SK-N-MC (cell line): ENCODE data around the gene SH3PXD2A.
A peak's percentile ranks its signal among the peaks of the same experiment; 100 is the strongest.

Experiments
- EZH2 ChIP-seq: fragments of 200-600 bp; sonication (generic); IDR thresholded peaks from one replicate; pipeline ENCODE4 v1.6.1; 2017; ENCODE audit warnings: antibody characterized with exemption
- FOXP2 ChIP-seq: optimal IDR thresholded peaks from 2 replicates; pipeline ENCODE3; 2011; ENCODE audit warnings: mild to moderate bottlenecking, moderate library complexity; ENCODE audit not compliant: insufficient read depth; ENCODE audit errors: extremely low read length, control extremely low read depth
- POLR2AphosphoS5 ChIP-seq: IDR thresholded peaks from 2 replicates; pipeline ENCODE4 v1.6.1; 2012; ENCODE audit warnings: mild to moderate bottlenecking, low read depth, low read length, borderline replicate concordance

GRCh38 chr10:103795634-103796270 lies 59.6 kb downstream of the SH3PXD2A start:
- no peak for TF ChIP-seq EZH2
- peak; percentile 38; the same call in 1 of the 2 replicates for TF ChIP-seq POLR2AphosphoS5
- TF ChIP-seq FOXP2 = no peak
